Measurements from ENCODE around the gene CD24. TPM values are rescaled to one million over a fixed set of nuclear protein-coding genes. Genes with fewer than 3 reads are reported as not detected.

CD24 gene
- total RNA-seq, 1 experiment from 2014 or later: 57.4 TPM

DNA sequence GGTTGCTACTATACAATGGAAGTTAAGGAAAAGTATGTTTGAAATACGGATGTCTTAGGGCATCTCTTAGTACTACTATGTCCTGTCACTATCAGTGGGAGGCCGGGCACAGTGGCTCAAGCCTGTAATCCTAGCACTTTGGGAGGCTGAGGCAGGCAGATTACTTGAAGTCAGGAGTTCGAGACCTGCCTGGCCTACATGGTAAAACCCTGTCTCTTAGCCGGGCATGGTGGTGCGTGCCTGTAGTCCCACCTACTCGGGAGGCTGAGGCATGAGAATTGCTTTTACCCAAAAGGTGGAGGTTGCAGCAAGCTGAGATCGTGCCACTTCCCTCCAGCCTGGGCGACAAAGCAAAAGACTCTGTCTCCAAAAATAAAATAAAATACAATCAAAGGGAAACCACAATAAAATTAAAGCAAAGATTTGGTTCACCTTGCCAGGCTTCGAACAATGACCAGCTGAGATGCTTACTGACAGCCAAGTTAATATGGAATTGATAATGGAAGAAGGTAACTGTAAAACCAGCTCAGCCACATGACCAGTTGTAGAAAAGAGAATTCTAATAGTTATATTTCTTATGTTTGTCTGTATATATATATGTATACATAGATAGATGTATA is 6.5 kb downstream of the CD24 start:
- no TSS peak for BruUV-seq (replicated peaks)
- intact Hi-C loops (cut with micrococcal nuclease; ENCODE audit: unreplicated experiment) (no loop called here), in situ Hi-C loops (cut with HindIII; ENCODE audit: low pct_unique_long_range_greater_than_20kb, low sequenced_read_pairs) (no loop called here)
- no peak overlapping the region for H3K27ac ChIP-seq (ENCODE audit: low read length)
- no peak for ATAC-seq
- H3K4me3 ChIP-seq (ENCODE audit: low read depth in 2 of 2, low read length in 2 of 2): no peak overlapping the region
- no peaks in the 10 kb centered on the region for H3K4me1 ChIP-seq (ENCODE audit: control insufficient read depth, insufficient read depth, low read length)
- ChIA-PET POLR2A (no interaction called here), CTCF (no interaction called here)
- no peaks in the 10 kb centered on the region for H3K9me3 ChIP-seq (ENCODE audit: control insufficient read depth, insufficient read depth, low read depth, low read length)
- TF ChIP-seq TCF7L2 (IDR thresholded peaks at IDR 0.05; ENCODE audit: low read depth, low read length) (no peak), SIN3A (IDR thresholded peaks at IDR 0.05; ENCODE audit: borderline replicate concordance, insufficient read depth, low read depth, low read length) (no peak), POLR2AphosphoS5 (IDR thresholded peaks at IDR 0.05; ENCODE audit: low read depth, low read length) (no peak)
- TF ChIP-seq, protein P1, sequence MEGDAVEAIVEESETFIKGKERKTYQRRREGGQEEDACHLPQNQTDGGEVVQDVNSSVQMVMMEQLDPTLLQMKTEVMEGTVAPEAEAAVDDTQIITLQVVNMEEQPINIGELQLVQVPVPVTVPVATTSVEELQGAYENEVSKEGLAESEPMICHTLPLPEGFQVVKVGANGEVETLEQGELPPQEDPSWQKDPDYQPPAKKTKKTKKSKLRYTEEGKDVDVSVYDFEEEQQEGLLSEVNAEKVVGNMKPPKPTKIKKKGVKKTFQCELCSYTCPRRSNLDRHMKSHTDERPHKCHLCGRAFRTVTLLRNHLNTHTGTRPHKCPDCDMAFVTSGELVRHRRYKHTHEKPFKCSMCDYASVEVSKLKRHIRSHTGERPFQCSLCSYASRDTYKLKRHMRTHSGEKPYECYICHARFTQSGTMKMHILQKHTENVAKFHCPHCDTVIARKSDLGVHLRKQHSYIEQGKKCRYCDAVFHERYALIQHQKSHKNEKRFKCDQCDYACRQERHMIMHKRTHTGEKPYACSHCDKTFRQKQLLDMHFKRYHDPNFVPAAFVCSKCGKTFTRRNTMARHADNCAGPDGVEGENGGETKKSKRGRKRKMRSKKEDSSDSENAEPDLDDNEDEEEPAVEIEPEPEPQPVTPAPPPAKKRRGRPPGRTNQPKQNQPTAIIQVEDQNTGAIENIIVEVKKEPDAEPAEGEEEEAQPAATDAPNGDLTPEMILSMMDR (IDR thresholded peaks at IDR 0.05): no peak
- TF ChIP-seq, protein P2, sequence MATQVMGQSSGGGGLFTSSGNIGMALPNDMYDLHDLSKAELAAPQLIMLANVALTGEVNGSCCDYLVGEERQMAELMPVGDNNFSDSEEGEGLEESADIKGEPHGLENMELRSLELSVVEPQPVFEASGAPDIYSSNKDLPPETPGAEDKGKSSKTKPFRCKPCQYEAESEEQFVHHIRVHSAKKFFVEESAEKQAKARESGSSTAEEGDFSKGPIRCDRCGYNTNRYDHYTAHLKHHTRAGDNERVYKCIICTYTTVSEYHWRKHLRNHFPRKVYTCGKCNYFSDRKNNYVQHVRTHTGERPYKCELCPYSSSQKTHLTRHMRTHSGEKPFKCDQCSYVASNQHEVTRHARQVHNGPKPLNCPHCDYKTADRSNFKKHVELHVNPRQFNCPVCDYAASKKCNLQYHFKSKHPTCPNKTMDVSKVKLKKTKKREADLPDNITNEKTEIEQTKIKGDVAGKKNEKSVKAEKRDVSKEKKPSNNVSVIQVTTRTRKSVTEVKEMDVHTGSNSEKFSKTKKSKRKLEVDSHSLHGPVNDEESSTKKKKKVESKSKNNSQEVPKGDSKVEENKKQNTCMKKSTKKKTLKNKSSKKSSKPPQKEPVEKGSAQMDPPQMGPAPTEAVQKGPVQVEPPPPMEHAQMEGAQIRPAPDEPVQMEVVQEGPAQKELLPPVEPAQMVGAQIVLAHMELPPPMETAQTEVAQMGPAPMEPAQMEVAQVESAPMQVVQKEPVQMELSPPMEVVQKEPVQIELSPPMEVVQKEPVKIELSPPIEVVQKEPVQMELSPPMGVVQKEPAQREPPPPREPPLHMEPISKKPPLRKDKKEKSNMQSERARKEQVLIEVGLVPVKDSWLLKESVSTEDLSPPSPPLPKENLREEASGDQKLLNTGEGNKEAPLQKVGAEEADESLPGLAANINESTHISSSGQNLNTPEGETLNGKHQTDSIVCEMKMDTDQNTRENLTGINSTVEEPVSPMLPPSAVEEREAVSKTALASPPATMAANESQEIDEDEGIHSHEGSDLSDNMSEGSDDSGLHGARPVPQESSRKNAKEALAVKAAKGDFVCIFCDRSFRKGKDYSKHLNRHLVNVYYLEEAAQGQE (IDR thresholded peaks at IDR 0.05; ENCODE audit: insufficient read depth in 1 of 2, low read depth in 2 of 2, low read length in 1 of 2): no peak
- peaks cover 11% of the 10 kb centered on the region for H3K27me3 ChIP-seq (ENCODE audit: control insufficient read depth, insufficient read depth, low read length)
- DNase-seq (ENCODE audit: low read depth, low spot score): no peak
- no peaks in the 10 kb centered on the region for H3K36me3 ChIP-seq (ENCODE audit: control insufficient read depth, insufficient read depth, low read length)

DNA sequence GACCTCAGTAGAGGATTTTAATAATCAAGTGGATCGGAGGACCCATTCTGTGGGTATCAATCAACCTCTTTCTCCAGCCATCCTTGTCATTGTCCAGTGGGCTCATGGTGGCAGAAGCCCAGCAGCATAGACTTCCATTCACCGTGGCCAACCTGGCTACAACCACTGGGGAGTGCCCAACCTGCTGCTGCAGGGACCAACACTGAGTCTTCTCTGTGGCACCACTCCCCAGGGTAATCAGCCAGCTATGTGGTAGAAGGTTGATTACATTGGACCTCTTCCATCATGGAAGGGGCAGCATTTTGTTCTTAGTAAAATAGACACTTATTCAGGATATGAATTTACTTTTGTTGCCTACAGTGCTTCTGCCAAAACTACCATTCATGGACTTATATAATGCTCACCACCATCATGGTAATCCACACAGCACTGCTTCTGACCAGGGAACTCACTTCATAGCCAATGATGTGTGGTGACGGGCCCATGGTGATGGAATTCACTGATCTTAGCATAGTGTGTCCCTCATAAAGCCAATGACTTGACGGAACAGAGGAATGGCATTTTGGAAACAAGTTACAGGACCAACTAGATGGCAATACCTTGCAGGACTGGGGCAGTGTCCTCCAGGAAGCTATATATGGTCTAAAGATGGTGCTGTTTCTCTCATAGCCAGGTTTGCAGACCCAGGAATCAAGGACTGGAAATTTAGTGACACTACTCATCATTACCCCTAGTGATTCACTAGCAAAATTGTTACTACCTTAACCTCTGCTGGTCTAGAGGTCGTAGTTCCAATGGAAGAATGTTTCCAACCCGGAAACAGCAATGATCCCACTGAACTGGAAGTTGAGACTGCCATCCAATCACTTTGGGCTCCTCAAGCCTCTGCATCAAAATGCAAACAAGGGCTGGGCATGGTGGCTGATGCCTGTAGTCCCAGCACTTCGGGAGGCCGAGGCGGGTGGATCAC is 7.6 kb downstream of the CD24 start:
- no peaks in the 10 kb centered on the region for H3K9me3 ChIP-seq (ENCODE audit: control insufficient read depth, insufficient read depth, low read depth, low read length)
- H3K27me3 ChIP-seq (ENCODE audit: control insufficient read depth, insufficient read depth, low read length): peaks cover 2% of the 10 kb centered on the region; the same call in 1 of the 2 replicates
- no peaks in the 10 kb centered on the region for H3K4me1 ChIP-seq (ENCODE audit: control insufficient read depth, insufficient read depth, low read length)
- intact Hi-C loops (cut with micrococcal nuclease; ENCODE audit: unreplicated experiment): no loop called here
- POLR2A ChIA-PET: no interaction called here
- no peaks in the 10 kb centered on the region for H3K36me3 ChIP-seq (ENCODE audit: control insufficient read depth, insufficient read depth, low read length)
- in situ Hi-C loops (cut with HindIII; ENCODE audit: low pct_unique_long_range_greater_than_20kb, low sequenced_read_pairs): no loop called here
- H3K27ac ChIP-seq (ENCODE audit: low read length): no peak overlapping the region
- BruUV-seq (replicated peaks): no TSS peak
- ATAC-seq (no peak), DNase-seq (ENCODE audit: low read depth, low spot score) (no peak)
- CTCF ChIA-PET: no interaction called here
- no peak overlapping the region for H3K4me3 ChIP-seq (ENCODE audit: low read depth in 2 of 2, low read length in 2 of 2)
- TF ChIP-seq SIN3A (IDR thresholded peaks at IDR 0.05; ENCODE audit: borderline replicate concordance, insufficient read depth, low read depth, low read length) (no peak), POLR2AphosphoS5 (IDR thresholded peaks at IDR 0.05; ENCODE audit: low read depth, low read length) (no peak), TCF7L2 (IDR thresholded peaks at IDR 0.05; ENCODE audit: low read depth, low read length) (no peak)
- TF ChIP-seq, protein P2 (IDR thresholded peaks at IDR 0.05; ENCODE audit: insufficient read depth in 1 of 2, low read depth in 2 of 2, low read length in 1 of 2): no peak
- TF ChIP-seq, protein P1 (IDR thresholded peaks at IDR 0.05): no peak

All from Panc1 (cell line).